ENCODE measurements around the gene SYT2. TPM values are rescaled to one million over a fixed set of nuclear protein-coding genes. Genes with fewer than 3 reads are reported as not detected.
A peak's percentile ranks its signal among the peaks of the same experiment; 100 is the strongest.

Gene SYT2
- total and polyA plus RNA-seq, 8 donors, result under 0.01 to 0.03 (median 0.03) TPM; not detected in 4

DNA sequence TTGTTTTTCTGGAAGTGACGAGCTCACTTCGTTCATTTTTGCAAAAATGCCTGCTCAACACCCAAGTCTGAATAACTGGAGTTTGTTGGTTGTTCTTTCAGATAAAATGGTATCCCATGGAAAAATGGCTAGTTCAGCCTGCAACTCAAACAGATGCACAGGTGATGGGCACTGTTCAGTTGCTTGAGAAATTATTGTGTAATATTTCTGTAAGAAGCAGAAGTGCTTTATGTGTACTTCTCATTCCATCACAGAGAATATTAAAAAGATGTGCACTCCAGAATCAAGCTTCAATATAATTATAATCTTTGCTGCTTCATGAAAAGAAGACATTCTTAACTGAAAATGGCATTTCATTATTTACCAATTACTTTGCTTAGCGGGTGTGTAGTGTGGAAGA, 9.1 kb downstream of the SYT2 start:
- Histone ChIP-seq H3K36me3 (no peaks in the 10 kb centered on the region), H3K4me3 (no peak overlapping the region), H3K9me3 (no peaks in the 10 kb centered on the region), H3K4me1 (no peaks in the 10 kb centered on the region), H3K27ac (no peak overlapping the region), H3K27me3 (no peaks in the 10 kb centered on the region)
- FAIRE-seq, result no peak
- no peak for DNase-seq
- 79 to 87% methylated on average over 3 of the region's 3 CpGs for WGBS, 2 donors
- intact Hi-C loops (cut with DNase I), result no loop called here
- no peak for ATAC-seq
- TF ChIP-seq, protein P1, sequence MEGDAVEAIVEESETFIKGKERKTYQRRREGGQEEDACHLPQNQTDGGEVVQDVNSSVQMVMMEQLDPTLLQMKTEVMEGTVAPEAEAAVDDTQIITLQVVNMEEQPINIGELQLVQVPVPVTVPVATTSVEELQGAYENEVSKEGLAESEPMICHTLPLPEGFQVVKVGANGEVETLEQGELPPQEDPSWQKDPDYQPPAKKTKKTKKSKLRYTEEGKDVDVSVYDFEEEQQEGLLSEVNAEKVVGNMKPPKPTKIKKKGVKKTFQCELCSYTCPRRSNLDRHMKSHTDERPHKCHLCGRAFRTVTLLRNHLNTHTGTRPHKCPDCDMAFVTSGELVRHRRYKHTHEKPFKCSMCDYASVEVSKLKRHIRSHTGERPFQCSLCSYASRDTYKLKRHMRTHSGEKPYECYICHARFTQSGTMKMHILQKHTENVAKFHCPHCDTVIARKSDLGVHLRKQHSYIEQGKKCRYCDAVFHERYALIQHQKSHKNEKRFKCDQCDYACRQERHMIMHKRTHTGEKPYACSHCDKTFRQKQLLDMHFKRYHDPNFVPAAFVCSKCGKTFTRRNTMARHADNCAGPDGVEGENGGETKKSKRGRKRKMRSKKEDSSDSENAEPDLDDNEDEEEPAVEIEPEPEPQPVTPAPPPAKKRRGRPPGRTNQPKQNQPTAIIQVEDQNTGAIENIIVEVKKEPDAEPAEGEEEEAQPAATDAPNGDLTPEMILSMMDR (IDR thresholded peaks at IDR 0.05), result no peak

DNA sequence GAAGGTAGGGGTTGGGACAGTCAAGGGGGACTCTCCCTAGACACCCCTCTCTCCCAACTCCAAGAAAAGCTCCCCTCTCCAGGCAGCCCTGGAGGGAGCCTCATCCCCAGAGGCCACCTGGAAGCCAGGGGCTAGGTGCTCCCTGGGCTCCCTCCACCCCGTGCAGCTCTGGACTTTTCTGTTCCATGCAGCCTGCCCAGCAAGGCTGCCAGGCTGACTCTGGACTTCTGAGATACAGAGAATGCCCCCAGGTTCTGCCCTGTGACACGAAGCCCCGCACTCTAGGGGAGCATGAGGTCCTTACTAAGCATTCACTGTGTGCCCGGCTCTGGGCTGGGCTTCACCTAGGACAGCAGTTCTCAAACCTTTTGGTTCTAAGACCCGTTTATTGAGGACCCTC, 10.2 kb downstream of the SYT2 start:
- intact Hi-C loops (cut with DNase I), result no loop called here
- ATAC-seq (no peak), DNase-seq (no peak), FAIRE-seq (no peak)
- TF ChIP-seq, protein P1 (IDR thresholded peaks at IDR 0.05), result no peak
- Histone ChIP-seq H3K36me3 (no peaks in the 10 kb centered on the region), H3K4me1 (no peaks in the 10 kb centered on the region), H3K27ac (no peak overlapping the region), H3K4me3 (no peak overlapping the region), H3K27me3 (no peaks in the 10 kb centered on the region), H3K9me3 (no peaks in the 10 kb centered on the region)
- 57 to 60% methylated on average over 5 of the region's 5 CpGs for WGBS, 2 donors

DNA sequence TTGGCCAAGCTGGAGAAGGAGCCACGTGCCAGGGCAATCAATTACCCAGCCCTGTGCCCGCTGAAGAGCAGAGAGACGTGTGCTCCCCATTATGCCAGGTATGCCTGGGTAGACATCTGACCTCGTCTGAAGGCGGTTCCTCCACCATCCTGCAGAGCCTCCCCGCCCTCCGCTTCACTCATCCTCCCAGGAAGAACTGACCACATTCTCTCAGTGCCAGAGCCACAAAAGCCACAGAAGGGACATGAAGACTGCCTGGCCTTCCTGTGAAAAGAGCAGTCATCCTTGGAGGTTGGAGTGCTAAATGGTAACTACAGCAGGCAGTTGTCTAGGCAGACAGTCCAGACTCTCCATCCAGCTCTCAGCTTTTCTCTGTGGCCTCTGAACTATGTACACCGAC, 12.0 kb downstream of the SYT2 start:
- TF ChIP-seq, protein P1 (IDR thresholded peaks at IDR 0.05), result no peak
- intact Hi-C loops (cut with DNase I), result no loop called here
- ATAC-seq, result no peak
- FAIRE-seq, result no peak
- Histone ChIP-seq H3K9me3 (no peaks in the 10 kb centered on the region), H3K36me3 (no peaks in the 10 kb centered on the region), H3K4me1 (no peaks in the 10 kb centered on the region), H3K27me3 (no peaks in the 10 kb centered on the region), H3K27ac (no peak overlapping the region), H3K4me3 (no peak overlapping the region)
- WGBS, 2 donors, result 56 to 67% methylated on average over 8 of the region's 8 CpGs
- no peak for DNase-seq

DNA sequence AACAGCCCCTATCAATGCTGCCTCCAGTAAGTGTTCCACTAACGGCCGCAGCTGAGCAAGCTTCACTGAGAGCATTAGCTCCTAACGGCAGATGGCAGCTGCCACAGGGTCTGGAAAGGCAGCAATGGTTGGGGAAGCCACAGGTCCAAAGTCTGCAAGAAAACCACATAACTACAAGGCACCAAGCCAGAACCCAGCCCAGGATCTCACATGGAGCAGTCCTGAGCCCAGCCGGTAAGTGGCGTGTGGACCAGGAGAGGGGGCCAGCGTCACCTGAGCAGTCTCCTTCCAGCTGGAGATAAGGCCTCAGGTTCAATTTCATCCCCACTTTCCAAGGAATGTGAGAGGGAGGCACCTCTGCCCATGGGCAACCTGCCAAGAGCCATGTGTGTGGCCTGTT, 13.2 kb downstream of the SYT2 start:
- intact Hi-C loops (cut with DNase I), result no loop called here
- TF ChIP-seq, protein P1 (IDR thresholded peaks at IDR 0.05), result no peak
- FAIRE-seq (no peak), ATAC-seq (peak; percentile 83 to 95 (median 88)), DNase-seq (peak in 5 of 6 donors; percentile 32 to 74 (median 66))
- H3K27ac ChIP-seq, result no peak overlapping the region
- H3K36me3 ChIP-seq, result no peaks in the 10 kb centered on the region
- WGBS, 2 donors, result 19 to 20% methylated on average over 6 of the region's 6 CpGs
- no peaks in the 10 kb centered on the region for H3K4me1 ChIP-seq
- H3K4me3 ChIP-seq, result no peak overlapping the region
- no peaks in the 10 kb centered on the region for H3K27me3 ChIP-seq
- H3K9me3 ChIP-seq, result no peaks in the 10 kb centered on the region

DNA sequence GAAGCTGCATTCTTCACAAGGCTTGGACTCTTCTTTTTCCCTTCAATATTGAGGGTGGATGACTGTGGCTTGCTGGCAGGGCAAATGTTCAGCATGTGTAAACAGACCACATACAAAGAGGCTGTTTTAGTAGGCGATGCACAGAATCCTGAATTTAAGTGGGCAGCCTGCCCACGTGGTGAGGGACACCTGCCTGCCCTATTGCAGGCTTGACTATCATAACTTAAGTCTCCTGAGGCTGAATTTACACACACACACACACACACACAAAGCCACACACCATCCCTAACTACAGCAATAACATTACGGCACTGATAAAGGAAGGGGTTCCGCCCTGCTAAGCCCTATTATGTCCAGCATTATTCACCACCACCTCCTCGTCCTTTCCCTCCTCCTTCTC, 15.9 kb downstream of the SYT2 start:
- FAIRE-seq (no peak), DNase-seq (no peak), ATAC-seq (no peak)
- intact Hi-C loops (cut with DNase I), result no loop called here
- Histone ChIP-seq H3K36me3 (no peaks in the 10 kb centered on the region), H3K4me3 (no peak overlapping the region), H3K4me1 (no peaks in the 10 kb centered on the region), H3K27me3 (no peaks in the 10 kb centered on the region), H3K27ac (no peak overlapping the region), H3K9me3 (no peaks in the 10 kb centered on the region)
- WGBS, 2 donors, result 50 to 51% methylated on average over 5 of the region's 5 CpGs
- TF ChIP-seq, protein P1 (IDR thresholded peaks at IDR 0.05), result no peak
